Activated T-helper 1 cell treated with anti-CD3 and anti-CD28 coated beads, Interleukin-2, amount 50 U/mL, for 16 hours (primary cell): ENCODE data around the gene SMIM26.
"Not testable (repeated sequence)": the region's sequence is repeated elsewhere in the genome, so short reads cannot be mapped to it uniquely, and the experiment has no call there.

Experiments
- DNase-seq, 2 donors: peaks; one replicate each; pipeline ENCODE4 v3.0.0-alpha.2; 2020; ENCODE audit warnings: low read depth in 1 of 2, low spot score in 1 of 2

Gene SMIM26

DNA sequence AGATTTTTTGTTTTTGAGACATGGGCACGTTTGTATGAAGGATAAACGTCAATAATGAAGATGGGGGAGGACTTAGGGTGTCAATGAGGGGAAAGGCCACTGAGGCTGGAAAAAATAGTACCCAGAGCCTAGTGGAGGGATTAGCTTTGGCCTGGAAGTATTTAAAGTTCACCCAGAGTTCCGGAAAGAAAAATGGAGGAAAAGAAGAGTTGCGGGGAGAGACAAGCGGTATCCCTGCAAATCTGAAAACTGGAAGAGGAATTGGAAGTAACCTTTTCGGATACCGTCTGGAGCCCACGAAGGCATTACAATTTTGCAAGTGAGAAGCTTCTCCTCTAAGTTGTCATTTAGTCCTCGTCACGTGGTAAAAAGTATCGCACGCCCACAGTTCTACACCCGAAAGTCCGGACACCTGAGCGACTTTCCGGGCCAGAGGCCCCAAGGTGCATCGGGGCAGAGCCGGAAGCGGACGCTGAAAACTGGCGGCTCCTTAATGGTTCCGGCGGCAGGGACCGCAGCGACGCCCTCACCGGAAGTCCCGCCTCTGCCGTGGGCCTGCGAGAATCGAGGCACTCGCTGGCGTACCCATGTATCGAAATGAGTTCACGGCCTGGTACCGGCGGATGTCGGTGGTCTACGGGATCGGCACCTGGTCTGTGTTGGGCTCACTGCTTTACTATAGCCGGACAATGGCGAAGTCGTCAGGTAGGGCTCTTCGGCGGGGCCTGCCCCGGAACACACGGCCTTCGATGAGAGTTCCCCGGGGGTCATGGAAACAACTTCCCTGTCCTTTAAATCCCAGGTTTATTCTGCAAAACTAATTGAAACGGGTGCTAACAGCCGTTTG, at the start of gene SMIM26:
Gene SMIM26 (plus strand): TSS at position 541 of the 847 bp plus-strand sequence. CDS start 47 bp downstream, at position 588.
- peak; percentile 89 to 91 for DNase-seq

DNA sequence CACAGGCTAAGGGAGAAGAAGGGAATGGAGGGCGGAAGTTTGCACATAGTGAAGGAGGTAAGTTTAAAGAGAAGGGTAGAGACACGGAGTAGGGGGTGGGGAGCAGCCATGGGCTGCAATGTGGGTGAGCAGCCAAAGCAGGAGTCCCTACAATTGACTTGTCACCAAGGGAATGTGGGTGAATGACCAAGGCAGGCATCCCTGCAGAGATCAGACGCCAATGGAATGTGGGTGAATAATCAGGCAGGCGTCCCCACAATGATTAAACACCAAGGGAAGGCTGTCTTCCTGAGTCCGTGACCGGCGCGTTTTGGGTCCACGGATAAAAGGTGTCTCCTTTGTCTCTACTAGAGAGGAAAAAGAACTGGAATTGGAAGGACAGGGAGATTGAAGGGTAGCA, 45.2 kb upstream of the SMIM26 start:
- not testable (repeated sequence) for DNase-seq

DNA sequence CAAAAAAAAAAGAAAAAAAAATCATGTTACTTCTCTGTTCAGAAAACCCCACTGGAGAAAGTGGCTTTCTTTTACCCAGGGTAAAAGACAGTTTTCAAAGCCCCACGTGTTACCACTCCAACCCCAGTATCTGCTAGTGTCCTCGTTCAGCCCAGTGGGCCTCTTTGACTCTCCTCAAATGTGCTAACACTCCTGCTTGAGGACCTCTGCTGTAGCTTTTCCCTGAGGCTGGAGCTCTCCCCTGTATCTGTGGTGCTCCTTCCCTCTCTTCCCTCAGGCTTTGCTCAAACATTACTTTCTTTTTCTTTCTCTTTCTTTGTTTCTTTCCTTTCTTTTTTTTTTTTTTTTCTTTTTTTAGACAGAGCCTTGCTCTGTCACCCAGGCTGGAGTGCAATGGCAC, 44.2 kb upstream of the SMIM26 start:
- no peak for DNase-seq

DNA sequence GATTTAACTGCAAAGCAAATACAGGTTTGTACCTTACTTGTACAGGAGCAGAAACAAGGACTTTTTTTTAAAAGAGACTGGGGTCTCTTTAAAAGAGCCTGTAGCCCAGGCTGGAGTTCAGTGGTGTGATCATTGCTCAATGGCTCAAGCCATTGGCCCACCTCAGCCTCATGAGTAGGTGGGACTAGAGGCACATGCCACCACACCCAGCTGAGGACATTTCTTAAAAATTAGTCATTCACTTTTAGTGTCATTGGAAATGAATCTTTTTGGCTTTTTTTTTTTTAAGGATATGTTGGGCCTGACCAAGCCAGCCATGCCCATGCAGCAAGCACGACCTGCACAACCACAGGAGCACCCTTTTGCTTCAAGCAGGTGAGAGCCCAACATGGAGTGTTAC, 42.6 kb upstream of the SMIM26 start:
- DNase-seq, result no peak

DNA sequence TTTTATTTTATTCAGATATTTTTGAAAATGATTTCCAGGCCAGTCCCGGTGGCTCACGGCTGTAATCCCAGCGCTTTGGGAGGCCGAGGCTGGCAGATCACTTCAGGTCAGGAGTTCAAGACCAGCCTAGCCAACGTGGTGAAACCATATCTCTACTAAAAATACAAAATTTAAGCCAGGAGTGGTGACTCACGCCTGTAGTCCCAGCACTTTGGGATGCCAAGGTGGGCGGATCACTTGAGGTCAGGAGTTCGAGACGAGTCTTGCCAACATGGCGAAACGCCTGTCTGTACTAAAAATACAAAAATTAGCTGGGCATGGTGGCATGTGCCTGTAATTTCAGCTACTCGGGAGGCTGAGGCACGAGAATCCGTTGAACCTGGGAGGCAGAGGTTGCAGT, 40.5 kb upstream of the SMIM26 start:
- not testable (repeated sequence) for DNase-seq

GRCh38 chr20:18527339-18527738, 39.9 kb upstream of the SMIM26 start:
- no peak for DNase-seq

DNA sequence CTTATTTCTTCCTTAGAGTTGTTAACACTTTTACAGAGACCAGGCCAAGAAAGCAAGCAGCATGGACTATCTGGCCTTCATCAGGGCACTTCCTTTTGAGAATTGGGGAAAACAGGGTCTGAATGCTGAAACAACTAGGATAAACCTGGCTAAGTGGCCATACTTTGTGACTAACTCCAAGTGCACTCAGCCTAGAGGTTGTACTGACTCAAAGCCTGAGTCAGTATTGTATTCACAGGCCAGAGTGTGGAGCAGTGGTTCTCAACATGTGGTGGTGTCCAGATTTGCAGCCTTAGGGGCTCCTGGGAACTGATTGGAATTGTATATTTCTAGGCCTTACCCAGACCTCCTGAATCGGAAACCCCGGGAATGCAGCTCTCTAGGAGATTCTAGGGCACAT, 39.4 kb upstream of the SMIM26 start:
- no peak for DNase-seq

DNA sequence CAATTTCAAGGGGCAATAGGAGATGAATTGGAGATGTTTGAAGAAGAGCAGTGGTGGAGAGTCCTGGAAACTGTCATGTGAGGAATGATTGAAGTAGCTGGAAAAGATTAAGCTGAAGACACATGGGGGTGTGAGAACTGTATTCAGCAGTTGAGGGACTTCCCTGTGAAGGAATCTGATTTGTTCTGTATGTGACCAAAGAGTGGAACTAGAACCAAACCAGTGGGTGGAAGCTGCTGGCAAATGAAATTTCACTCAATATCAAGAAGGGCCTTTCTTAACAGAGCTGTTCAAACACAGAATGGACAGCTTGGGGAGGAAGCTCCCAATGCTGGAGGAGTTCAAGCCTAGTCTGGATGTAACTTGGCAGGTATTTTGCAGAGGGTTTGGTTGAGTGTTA, 38.2 kb upstream of the SMIM26 start:
- no peak for DNase-seq

- DNase-seq, result no peak
Measured at GRCh38 chr20:18532626-18533025, 34.6 kb upstream of the SMIM26 start.

GRCh38 chr20:18533491-18533890, 33.7 kb upstream of the SMIM26 start:
- no peak for DNase-seq

- DNase-seq, result no peak
Measured at GRCh38 chr20:18533978-18534644, 33.1 kb upstream of the SMIM26 start.

GRCh38 chr20:18537651-18538050, 29.6 kb upstream of the SMIM26 start:
- DNase-seq, result no peak

DNA sequence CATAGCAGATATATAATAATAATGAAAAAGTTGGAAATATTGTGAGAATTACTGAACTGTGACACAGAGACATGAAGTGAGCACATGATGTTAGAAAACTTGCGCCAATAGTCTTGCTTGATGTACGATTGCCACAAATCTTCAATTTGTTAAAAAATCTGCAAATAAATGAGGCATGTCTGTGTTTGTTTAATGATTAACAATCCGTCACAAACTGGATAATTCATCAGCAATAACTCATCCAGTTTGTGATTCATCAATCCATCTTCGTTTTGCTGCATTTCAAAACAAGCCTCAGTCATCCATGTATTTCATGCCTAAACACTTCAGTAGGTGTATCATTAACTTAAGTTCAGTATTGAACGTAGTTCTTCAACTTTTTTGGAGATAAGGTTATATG, 25.5 kb upstream of the SMIM26 start:
- no peak for DNase-seq

DNA sequence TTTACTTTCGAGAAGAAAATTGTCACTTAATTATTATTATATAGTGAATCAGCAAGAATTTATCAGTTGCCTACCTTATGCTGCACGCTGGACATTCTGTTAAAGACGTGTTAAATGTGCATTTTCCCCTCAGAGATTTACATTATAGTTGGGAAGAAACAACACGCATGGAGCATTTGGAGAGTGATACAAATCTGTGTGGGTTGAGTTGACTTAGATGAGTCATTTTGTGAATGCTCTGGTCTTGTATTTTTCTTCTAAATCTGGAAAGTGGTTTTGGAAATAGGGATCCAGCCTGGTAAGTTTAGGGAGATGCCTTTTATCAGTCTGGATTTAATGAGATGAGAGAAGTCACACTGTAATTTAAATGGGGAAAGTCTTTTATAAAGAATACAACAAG, 24.0 kb upstream of the SMIM26 start:
- no peak for DNase-seq

DNA sequence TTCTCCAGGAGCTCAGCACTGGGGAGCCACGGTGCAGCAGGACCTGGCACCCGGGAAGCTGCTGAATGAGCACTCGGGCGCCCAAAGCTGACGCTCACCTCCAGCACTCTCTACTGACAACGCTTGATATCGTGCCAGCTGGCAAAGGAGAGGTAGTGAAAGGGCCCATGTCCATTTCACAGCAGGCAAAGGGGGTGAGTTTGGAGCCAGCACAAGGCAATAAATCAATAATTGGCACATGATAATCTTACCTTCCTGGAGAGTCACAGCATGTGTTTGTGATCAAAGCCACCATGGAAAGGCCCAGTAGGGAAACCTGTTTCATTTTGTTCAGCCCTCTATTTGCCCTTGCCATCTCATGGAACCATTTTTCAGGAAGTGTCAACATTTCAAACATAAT, 23.3 kb upstream of the SMIM26 start:
- no peak for DNase-seq

DNA sequence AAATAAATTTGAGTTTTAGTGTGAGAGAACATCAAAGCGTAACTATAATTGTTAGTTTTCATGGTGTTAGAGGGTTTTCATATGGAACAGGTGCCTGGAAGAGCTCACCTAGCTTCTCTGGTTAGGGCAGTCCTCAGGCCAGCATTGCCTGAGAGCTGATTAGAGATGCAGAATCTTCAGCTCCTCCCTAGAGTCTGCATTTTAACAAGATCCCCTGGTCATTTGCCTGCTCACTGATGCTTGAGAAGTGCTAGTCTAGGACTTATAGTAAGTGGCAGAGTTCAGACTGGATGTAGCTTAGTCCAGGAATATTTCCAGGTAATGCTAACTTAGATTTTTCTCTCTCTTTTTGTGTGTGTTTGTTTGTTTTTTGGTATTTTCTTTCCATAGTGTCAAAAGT, 21.7 kb upstream of the SMIM26 start:
- DNase-seq, result no peak

DNA sequence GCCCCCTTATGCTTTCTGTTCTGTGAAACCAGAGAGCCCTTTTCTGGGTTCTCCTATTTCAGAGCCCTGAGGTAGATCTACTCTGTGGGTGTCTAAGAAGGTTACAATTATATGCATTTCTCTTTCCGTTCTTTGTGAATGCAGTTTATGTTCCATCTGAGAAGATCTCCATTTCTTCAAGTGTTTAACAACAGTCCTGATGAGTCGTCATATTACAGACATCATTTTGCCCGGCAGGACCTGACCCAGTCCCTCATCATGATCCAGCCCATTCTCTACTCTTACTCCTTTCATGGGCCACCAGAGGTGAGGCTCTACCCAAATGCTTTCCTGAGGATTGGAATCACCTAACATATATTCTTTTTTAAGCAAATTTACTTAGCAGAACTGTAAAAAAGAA, 18.8 kb upstream of the SMIM26 start:
- DNase-seq, result no peak

GRCh38 chr20:18553746-18554145, 13.5 kb upstream of the SMIM26 start:
- no peak for DNase-seq

DNA sequence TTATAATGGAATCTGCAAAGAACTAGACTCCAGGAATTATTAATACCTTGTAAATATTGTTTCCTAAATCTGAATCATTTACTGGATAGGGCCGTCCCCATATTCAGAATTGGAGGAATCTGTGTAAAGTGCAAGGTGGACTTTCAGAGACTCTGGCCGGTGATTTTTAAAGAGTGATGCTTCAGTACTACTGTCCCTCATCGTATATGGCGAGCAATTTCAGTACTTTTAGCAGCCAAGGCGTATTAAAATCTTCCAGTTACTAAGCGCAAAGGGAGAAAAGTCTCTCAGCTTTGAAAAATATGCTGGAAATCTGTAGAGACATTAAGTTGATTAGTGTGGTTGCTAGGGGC, 483 bp downstream of the SMIM26 start:
- DNase-seq, result no peak

DNA sequence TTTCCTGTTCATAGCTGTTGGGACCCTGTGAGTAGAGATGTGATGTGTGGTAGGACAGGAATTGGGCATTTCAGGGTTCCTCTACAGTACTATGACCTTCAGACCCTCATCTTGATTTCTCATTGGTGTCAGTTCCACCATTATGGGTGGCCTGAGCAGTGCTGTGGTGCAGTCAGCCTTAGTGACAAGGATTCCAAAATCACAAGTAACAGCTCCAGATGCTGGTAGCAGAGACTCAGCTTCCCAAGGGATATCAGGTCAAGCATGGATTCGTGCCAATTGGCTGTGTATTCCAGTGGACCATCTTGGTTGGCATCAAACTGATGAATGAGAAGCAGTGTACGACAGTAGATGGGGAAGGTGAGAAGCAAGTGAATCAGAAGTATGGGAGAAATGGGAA, 3.8 kb downstream of the SMIM26 start:
- no peak for DNase-seq

DNA sequence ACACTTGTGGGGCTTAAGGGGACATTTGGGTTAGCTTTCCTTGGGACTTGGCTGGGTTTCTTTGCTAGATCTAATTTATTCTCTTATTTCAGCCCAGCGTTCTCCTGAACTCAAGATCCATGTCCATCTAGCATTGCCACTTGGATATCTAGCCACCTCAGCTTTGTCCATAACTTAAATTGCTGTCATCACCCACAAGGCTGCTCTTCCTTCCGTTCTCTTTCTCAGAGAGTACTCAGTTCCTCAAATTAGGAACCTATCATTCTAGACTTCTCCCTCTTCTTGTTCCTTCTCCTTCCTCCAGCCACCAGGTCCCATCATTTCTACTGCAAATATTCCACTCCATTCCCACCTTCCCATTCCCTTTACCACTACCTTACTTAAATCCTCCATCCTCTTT, 4.3 kb downstream of the SMIM26 start:
- DNase-seq, result no peak

- DNase-seq, result no peak
Measured at GRCh38 chr20:18577942-18578341, 10.7 kb downstream of the SMIM26 start.

DNA sequence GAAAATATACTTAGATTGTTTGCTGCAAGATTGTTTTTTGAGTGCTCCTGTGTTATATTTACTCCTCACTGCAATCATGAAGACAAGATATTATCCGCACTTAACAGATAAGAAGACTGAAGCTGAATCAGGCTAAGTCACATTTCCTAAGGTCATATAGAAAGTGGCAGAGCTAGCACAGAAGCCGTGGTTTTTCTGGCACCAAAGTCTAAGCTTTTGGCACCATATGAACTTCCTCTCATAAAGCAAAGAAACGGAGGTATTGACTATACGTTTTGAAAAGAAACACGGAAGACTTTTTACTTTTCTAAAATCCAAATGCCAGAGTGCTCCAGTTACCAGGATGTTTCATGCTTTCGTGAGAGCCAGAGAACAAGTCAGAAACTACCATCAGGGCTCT, 11.3 kb downstream of the SMIM26 start:
- DNase-seq, result no peak
